ENCODE data around the gene CIP2A.

DNA sequence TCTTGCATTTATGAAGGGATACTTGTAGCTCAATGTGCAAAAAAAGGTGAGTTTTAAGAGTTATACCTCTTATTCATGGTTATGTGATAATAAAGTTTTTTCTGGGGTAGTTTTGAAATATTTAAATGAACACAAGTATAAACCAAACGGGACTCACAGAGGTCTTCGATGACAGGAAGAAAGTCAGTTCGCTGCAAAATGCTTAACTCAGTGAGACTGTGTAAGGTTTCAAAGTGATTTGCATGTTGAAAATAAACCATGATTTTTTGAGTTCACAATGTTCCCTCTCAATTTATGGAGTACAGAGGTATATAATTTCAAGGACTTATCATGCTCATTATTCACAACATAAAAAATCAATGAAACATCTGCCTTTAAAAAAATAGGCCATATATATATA is 42.5 kb downstream of the CIP2A start:
- no peak for TF ChIP-seq CTCF (IDR thresholded peaks at IDR 0.05; ENCODE audit: insufficient read depth, low read depth, low read length)
- no peak for TF ChIP-seq EZH2 (IDR thresholded peaks at IDR 0.05; ENCODE audit: insufficient read depth, low read length)

All from astrocyte (in vitro differentiated cells and primary cell).